ENCODE data around the gene COL11A2.

GRCh38 chr6:33124525-33124901, 67.8 kb downstream of the COL11A2 start:
- TF ChIP-seq CTCF (IDR thresholded peaks at IDR 0.05) (no peak), POLR2A (IDR thresholded peaks at IDR 0.05) (no peak)
